Placental epithelial cell (primary cell): ENCODE data around the gene GAL. TPM values are rescaled to one million over a fixed set of nuclear protein-coding genes. Genes with fewer than 3 reads are reported as not detected.

Source experiments
- total RNA-seq: library from RNA; depleted of rRNA; stranded (reverse); fragments of >200 nt; gene quantifications from 2 replicates; pipeline ENCODE4 v1.2.3, GENCODE V29; 2012

GAL gene
- 5.1 TPM in 1 of 2 replicates, not detected in the other for total RNA-seq

GRCh38 chr11:68684385-68685356, at the start of gene GAL:
Gene GAL, plus strand, starts transcription at chr11:68684544. Its CDS starts 380 bp downstream, at chr11:68684924.

Other genes starting within 250 kb of the GAL start
- gene PPP6R3, start 223.8 kb upstream of the GAL start, total RNA-seq, result 126 and 131 TPM in 2 replicates
- 4.7 and 5.6 TPM in 2 replicates for gene TESMIN, start 67.0 kb downstream of the GAL start, total RNA-seq
- gene CPT1A, start 157.4 kb downstream of the GAL start, total RNA-seq, result 20.9 and 28.7 TPM in 2 replicates
- 30.6 and 50.3 TPM in 2 replicates for gene MRPL21, start 219.3 kb downstream of the GAL start, total RNA-seq
- 10.1 and 13.3 TPM in 2 replicates for gene IGHMBP2, start 219.3 kb downstream of the GAL start, total RNA-seq